Kasumi-1 (cell line): ENCODE data around the gene RHOBTB3.

Experiments used
- DNase-seq, 2 experiments: peaks; one replicate each; lab custom pipeline; 2025; lab: John Stamatoyannopoulos, UW

The RHOBTB3 gene

DNA sequence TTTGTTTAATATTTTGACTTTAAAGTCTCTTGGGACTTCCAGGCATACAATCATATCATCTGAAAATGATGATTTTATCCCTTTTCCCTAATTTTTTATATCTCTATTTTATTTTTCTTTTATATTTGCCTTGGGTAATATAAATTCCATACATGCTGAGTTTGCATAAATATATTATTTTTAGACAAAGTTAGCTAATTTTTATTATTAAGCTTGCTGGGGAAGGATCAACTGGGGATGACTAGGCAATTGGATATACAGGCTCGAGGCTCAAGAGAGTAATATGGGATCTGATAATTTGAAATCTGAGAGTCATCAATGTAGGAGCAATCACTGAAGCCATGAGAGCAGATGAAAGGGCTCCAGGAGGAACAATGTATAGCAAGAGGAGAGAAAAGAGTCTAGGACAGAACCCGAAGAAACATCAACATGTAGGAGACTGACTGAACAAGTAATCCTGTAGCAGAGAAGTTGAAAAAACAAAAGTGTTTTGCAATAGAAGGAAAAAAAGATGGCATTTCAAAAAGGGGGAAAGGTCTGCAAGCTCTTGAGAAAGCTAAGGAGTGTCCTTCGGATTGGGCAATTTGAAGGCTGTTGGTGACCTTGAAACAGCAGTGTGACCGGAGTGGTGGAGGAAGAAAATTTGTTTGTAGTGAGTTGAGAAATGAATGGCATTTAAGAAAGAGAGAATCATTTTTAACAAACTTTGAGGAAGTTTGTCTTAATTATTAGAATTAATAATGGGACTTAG is 17.0 kb upstream of the RHOBTB3 start:
- no peak for DNase-seq

DNA sequence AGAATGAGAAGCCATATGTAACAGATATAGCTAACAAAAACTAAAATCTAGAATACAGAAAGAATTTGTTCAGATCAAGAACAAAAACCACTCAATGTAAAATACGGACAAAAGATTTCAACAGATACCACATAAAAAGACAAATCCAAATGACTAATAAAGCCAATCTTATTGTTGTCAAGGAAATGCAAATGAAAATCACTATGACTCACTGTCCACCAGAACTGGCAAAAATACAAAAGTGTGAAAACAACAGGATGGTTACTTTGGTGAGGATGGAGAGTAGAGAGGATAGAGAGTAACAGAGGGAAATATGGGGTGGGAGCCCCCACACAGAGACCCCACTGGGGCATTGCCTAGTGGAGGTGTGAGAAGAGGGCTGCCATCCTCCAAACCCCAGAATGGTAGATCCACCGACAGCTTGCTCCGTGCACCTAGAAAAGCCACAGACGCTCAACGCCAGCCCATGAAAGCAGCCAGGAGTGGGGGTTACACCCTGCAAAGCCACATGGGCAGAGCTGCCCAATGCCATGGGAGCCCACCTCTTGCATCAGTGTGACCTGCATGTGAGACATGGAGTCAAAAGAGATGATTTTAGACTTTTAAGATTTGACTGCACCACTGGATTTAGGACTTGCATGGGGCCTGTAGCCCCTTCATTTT is 15.2 kb upstream of the RHOBTB3 start:
- DNase-seq: no peak

DNA sequence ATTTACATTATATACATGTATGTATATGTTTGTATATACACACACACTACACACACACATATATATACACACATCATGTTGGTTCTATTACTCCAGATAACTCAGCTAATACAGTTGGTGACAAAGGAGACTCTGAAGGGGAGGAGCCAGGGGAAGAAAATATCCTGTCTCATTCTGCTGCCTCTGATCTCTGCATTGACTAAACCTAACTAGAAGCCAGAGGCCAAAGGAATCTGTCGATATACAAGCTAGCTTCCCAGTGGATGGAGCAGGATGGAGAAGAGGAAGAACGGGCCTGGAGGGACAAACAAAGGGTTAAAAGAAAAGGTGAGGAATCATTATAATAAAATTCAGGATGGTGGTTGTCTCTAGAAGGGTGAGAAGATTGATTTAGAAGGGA is 13.7 kb upstream of the RHOBTB3 start:
- DNase-seq: no peak

GRCh38 chr5:95718203-95718602 is 12.9 kb upstream of the RHOBTB3 start:
- DNase-seq: peak; percentile 97 to 98

DNA sequence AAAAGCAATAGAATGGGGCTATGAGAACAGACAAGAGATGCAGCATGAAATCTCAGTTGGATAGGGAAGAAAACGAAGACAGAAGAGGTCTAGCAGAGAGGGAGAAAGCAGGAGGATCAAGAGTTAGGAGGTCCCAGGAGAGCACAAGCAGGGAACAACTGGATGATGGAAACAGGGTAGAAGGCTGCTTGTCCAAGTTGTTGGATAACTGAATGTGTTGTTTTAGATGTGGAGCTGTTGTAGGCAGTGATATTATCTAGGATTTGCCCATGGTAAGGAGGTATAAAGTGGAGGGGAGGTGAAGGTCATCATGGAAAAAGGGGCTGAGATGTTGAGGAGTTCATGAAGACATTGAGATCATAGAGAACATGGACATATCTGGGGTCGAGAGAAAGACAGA is 12.4 kb upstream of the RHOBTB3 start:
- no peak for DNase-seq

- no peak for DNase-seq
These were observed 10.9 kb upstream of the RHOBTB3 start for GRCh38 chr5:95720094-95720786.

DNA sequence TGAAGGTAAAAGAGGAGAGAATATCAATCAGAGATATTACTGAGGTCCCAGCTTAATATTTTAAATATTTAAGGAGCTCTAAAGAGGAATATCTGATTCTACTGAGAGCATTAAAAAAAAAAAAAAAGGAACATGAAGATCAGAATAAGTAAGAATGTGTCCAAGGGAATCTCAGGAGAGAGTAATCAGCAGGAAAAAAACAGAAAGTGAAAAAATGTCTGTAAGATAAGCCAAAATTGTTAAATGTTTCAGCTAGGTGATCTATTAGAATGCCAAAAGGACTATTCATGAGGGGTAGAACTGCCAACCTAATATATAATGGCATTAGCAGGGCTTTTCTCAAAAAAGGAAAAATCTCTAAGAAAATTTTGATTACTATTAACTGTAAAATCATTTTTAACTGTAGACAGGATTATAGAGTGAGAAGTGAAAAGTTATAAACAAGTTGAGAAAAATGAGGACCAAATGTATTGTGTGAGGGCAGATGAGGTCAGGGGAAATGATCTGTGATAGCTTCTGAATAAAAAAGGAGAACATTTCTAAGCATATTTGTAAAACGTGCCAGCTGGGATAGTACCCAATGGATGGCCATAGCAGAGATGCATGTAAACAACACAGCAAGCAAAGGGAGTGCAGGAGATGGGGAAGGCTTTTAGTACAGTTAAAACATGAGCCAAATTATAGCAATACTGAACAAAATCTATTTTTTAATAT is 9.4 kb upstream of the RHOBTB3 start:
- DNase-seq: no peak

DNA sequence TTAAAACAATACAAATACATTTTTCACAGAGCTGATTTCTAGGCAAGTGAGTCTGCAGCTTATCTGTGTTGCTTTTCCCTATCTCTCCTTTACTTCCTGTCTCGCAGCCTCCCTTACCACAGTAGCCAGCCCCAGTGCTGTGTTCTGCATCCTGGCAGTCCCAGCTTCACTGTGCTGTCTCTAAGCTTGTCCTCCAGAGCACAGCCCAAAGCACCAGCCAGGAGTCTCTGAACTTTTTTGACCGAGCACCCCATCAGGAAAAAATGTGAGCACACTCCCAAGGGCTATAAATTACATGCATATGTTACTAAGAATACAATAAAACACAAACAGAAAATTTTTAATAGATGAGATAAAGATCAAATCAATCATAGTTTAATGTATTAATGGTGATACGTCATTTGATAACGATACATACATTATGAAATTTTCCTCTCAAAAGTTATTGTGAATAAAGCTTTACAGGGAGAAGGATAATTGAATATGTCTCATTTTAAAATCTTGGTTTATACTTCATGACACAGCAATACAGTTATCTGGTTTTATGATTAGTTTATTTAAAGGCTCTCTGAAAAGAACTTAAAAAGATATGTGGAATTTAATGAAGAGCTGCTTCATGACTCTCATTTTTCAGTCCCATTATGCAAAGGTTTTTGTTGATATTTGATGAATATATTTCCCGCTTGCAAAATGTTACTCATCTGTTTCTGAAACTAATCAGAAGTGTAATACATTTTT is 7.3 kb upstream of the RHOBTB3 start:
- peak; percentile 17 to 41 for DNase-seq

DNA sequence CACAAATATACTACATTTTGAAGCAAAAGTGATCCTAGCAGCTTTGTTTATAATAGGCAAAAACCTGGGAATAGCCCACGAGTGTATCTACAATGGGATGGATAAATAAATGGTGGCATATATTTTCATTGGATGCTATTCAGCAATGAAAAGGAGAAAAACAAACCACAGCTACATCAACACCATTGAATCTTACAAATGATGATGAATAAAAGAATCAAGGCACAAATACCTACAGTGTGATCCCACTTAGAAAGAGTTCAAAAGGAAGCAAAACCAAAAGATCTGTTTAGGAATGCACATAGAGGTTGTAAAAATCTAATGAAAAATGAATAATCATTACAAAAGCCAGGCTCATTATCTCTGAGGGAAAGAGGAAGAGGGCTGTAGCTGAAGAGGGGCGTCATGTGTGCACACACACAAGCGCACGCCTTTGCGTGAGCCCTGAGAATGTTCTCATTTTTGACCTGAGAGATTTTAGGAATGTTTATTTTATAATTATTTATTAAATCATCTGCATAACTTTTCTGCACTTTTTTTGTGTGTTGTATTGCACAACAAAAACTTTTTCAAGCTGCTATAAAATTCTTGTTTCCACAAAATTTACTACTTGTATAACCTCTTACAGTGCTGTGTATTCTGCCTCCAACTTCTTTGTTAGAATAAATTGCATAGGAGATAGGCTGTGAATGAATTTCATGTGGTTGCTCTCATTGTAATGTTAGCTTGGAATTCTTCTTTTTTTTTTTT is 5.9 kb upstream of the RHOBTB3 start:
- DNase-seq: no peak

GRCh38 chr5:95725937-95726810 is 5.0 kb upstream of the RHOBTB3 start:
- no peak for DNase-seq

DNA sequence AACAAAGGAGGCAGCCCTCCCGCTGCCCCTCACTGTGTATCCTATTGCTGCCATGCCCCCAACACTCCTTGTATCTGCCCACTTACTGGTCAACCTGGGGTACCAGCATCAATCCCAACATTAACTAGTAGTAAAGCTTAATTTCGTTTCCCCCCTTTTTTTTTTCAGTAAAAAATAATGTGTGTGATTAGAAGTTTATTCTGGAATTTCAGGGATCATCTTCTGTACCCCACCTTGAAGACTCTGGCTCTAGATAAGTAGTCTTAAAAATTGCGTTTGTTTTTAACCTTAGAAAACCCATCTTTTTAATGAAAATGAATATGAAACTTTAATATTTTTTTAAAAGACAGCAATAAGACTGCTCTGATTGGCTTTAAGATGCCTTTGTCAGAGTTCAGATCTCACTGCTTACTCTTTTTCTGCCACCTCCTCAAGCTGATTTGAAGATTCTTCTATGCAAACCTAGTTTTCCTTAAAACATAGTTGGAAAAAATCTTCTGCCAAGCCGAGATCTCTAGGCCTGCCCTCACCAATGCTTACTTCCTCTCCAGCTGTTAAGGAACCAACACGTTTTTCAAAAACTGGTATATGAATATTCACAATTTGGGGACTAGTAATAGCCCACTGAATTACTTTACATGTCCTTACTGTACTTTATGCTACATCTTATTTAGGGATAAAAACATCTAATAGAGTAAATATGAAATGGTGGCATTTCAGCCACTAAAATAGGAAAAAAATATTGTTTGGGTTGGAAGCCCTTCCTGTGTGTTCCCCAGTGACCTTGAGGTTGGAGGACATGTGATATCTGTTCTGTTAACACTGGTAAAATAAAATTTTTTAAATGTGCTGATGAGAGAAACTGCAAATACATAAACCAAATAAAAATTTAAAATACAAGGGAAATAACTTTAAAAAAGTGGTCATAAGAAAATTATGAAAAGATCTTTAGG is 4.0 kb upstream of the RHOBTB3 start:
- DNase-seq: peak in 1 of 2 experiments; percentile 2

DNA sequence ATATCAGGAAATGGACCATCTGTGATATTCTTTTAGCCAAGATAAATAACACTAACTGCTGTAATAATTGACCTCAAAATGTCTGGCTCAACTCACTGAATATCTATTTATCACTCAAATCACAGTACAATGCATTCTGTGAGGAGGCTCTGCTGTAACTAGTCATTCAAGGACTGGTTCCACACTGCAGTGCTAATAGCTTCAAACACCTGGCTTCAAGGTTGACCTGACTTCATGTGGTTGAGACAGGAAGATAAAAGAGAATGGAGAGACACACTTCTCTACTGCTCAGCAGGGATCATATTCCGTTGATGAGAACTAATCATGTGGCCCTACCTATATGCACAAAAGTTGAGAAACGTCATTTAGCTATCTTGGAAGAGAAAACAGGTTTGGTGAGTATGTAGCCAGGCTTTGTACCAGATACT is 3.4 kb upstream of the RHOBTB3 start:
- no peak for DNase-seq

GRCh38 chr5:95728494-95729114 is 2.5 kb upstream of the RHOBTB3 start:
- DNase-seq: no peak

DNA sequence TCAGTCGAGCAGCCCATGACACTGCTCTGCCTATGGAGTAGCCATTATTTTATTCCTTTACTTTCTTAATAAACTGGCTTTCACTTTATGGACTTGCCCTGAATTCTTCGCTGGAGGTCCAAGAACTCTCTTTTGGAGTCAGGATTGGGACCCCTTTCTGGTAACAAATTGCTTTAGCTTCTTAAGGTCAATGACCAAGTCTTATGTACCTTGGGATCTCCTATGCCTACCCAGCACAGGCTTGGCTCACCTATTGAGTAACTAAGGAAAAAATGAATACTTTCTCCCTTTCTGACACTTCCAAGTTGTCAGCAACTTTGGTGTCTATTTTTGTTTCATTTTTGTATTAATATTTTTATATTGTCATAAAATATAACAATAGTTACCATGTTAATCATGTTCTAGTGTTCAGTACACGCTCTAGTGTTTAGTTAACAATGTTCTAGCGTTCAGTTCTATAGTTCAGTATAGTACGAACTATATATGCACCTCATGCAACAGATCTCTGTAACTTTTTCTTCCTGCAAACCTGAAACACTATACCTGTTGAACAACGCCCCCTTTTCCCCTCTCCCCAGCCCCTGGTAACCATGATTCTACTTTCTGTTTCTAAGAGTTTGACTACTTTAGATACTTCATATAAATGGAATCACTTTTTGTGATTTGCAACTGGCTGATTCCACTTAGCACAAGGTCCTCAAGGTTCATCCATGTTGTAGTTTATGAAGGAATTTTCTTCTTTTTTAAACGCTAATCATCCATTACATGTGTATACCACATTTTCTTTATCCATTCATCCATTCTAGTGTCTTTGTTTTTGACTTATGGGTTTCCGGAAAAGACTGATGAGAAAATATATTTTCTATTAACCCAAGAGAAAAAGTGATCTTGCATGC is 1.8 kb upstream of the RHOBTB3 start:
- no peak for DNase-seq

- peak; percentile 33 to 49 for DNase-seq
These were observed 980 bp upstream of the RHOBTB3 start for GRCh38 chr5:95730011-95730700.
